SU-DHL-6 (cell line): ENCODE results near the gene ACVRL1.

Experiments used
- CTCF ChIP-seq: fragments of 200-600 bp; sonication (generic); IDR thresholded peaks from one replicate; pipeline ENCODE4 v1.5.1; 2017; ENCODE audit warnings: antibody characterized with exemption, mild to moderate bottlenecking, low read length, moderate library complexity; ENCODE audit not compliant: insufficient read depth, poor library complexity, severe bottlenecking
- EZH2phosphoT487 ChIP-seq: fragments of 200-600 bp; sonication (generic), shearing (Covaris generic); conservative IDR thresholded peaks from 2 replicates; pipeline ENCODE4 v1.6.1; 2018; ENCODE audit warnings: mild to moderate bottlenecking, antibody characterized with exemption, low read length, moderate library complexity, mixed read lengths

DNA sequence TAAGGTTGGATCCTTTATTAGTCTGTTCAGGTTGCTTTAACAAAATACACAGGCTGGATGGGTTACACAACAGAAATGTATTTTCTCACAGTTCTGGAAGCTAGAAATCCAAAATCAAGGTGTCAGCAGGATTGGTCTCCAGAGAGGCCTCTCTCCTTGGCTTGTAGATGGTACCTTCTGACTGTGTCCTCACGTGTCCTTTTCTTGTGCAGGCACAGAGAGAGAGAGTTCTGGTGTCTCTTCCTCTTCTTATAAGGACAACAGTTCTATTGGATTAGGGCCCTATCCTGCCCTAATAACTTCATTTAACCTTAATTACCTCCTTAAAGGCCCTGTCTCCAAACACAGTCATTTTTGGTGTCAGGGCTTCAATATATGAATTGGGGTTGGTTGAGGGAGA is 24.0 kb upstream of the ACVRL1 start:
- TF ChIP-seq CTCF (no peak), EZH2phosphoT487 (no peak)
